ENCODE data around the gene WDR20.

The WDR20 gene

GRCh38 chr14:102197317-102197853 is 57.7 kb downstream of the WDR20 start:
- no peak for DNase-seq (ENCODE audit: low read depth)

GRCh38 chr14:102200690-102201352 is 61.1 kb downstream of the WDR20 start:
- DNase-seq (ENCODE audit: low read depth) = no peak

- no peak for DNase-seq (ENCODE audit: low read depth)
These were observed 61.6 kb downstream of the WDR20 start for GRCh38 chr14:102201353-102201738.

- no peak for DNase-seq (ENCODE audit: low read depth)
These were observed 62.1 kb downstream of the WDR20 start for GRCh38 chr14:102201776-102202175.

GRCh38 chr14:102202944-102203343 is 63.2 kb downstream of the WDR20 start:
- DNase-seq (ENCODE audit: low read depth) = no peak

GRCh38 chr14:102203382-102203781 is 63.7 kb downstream of the WDR20 start:
- DNase-seq (ENCODE audit: low read depth) = no peak

- DNase-seq (ENCODE audit: low read depth) = no peak
These were observed 65.9 kb downstream of the WDR20 start for GRCh38 chr14:102205560-102205959.

- DNase-seq (ENCODE audit: low read depth) = no peak
These were observed 67.2 kb downstream of the WDR20 start for GRCh38 chr14:102206918-102207317.

GRCh38 chr14:102207831-102208365 is 68.2 kb downstream of the WDR20 start:
- no peak for DNase-seq (ENCODE audit: low read depth)

- DNase-seq (ENCODE audit: low read depth) = no peak
These were observed 69.0 kb downstream of the WDR20 start for GRCh38 chr14:102208741-102209140.

GRCh38 chr14:102209224-102209966 is 69.7 kb downstream of the WDR20 start:
- DNase-seq (ENCODE audit: low read depth) = no peak

GRCh38 chr14:102210421-102211042 is 70.8 kb downstream of the WDR20 start:
- DNase-seq (ENCODE audit: low read depth) = no peak

GRCh38 chr14:102211240-102211639 is 71.5 kb downstream of the WDR20 start:
- DNase-seq (ENCODE audit: low read depth) = no peak

GRCh38 chr14:102212356-102212755 is 72.7 kb downstream of the WDR20 start:
- no peak for DNase-seq (ENCODE audit: low read depth)

GRCh38 chr14:102212845-102213244 is 73.1 kb downstream of the WDR20 start:
- no peak for DNase-seq (ENCODE audit: low read depth)

GRCh38 chr14:102213470-102213869 is 73.8 kb downstream of the WDR20 start:
- DNase-seq (ENCODE audit: low read depth) = no peak

- no peak for DNase-seq (ENCODE audit: low read depth)
These were observed 74.4 kb downstream of the WDR20 start for GRCh38 chr14:102213984-102214658.

- no peak for DNase-seq (ENCODE audit: low read depth)
These were observed 75.4 kb downstream of the WDR20 start for GRCh38 chr14:102215071-102215470.

- no peak for DNase-seq (ENCODE audit: low read depth)
These were observed 76.0 kb downstream of the WDR20 start for GRCh38 chr14:102215576-102216250.

GRCh38 chr14:102217399-102217798 is 77.7 kb downstream of the WDR20 start:
- DNase-seq (ENCODE audit: low read depth) = no peak

GRCh38 chr14:102217987-102218421 is 78.3 kb downstream of the WDR20 start:
- no peak for DNase-seq (ENCODE audit: low read depth)

Measured in HS-27A (cell line).